T-helper 1 cell treated with Interleukin-12 subunit alpha and Interleukin-12 subunit beta and Interleukin-4 antibody, amounts not matched to agents 30 ng/mL and 1 ng/mL, for 36 hours (primary cell): ENCODE data around the gene ATP5F1D. TPM values are rescaled to one million over a fixed set of nuclear protein-coding genes. Genes with fewer than 3 reads are reported as not detected.

Experiments used
- intact Hi-C: fragments of 100-400 bp; cut with micrococcal nuclease; formaldehyde crosslinking; loops from one replicate; pipeline ENCODE4 v1.15.1; 2024
- total RNA-seq: library from RNA; stranded (reverse); gene quantifications from 2 replicates; pipeline ENCODE4 v1.2.3, GENCODE V29; 2022

ATP5F1D gene
- total RNA-seq, 1 donor from 2014 or later = 161 TPM

DNA sequence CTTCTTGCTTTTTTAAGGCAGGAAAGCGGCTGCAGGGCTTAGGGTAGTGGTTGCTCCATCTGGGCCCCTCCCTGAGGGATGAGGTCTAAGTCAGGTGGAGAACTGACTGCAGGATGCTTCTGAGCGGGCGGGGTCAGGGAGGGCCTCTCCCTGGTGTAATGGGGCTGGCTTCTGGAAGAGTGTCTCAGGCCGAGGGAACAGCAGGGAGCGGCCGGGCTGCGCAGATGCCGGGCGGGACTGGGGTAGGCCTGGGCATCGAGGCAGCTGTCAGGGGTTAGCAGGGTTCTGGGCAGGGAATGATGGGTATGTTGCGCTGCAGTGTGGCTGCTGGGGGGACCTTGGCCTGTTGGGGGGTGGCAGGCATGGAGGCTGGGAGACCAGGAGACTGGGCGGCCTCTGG, 36.5 kb downstream of the ATP5F1D start:
- intact Hi-C loops = loop anchor here (2.0 kb wide), 1 partner anchor 167 kb away; no protein-coding TSS in a partner anchor

DNA sequence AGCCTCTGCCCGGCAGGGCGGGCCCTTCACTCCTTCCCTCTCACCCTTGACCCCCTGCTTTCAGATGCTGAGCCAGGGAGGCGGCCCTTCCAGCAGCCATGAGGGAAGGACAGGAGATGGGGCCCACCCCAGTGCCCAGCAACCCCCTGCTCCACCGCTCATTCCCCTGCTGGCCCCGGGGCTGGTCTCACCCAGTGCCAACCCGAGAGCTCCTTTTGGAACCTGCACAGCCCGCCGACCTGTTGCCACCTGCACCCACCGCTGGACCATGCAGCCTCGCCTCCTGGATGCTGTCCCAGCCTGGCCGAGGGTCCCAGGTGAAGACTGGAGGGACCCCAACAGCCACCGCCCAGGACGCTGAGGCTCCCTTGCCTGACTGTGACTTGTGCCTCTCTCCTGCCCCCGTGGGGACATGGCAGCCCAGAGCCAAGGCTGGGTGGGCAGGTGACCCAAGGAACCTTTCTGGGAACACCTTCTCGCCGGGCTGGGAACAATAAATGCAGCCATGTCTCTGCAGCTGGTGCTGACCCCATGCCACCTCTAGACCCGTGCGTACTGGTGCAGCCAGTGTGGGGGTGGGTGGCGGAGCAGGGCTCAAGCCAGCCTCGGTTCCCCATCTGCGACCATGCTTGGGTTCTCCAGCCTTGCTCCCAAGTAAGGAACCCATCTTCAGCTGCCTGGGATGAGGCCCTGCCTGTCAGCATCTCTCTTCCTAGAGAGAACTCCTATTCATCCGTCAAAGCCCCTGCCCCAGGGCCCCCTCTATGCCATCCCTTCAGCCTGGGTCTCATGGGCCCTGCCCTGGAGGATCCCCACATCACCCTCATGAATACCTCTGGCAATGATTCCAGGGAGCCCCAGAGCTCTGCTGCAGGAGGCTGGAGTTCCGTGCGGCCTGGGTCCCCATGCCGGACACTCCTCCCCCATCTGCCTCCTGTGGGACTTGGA, 37.4 kb downstream of the ATP5F1D start:
- intact Hi-C loops = loop anchor here (1.0 to 2.0 kb wide), 2 partner anchors 93 to 166 kb away; no protein-coding TSS in a partner anchor

DNA sequence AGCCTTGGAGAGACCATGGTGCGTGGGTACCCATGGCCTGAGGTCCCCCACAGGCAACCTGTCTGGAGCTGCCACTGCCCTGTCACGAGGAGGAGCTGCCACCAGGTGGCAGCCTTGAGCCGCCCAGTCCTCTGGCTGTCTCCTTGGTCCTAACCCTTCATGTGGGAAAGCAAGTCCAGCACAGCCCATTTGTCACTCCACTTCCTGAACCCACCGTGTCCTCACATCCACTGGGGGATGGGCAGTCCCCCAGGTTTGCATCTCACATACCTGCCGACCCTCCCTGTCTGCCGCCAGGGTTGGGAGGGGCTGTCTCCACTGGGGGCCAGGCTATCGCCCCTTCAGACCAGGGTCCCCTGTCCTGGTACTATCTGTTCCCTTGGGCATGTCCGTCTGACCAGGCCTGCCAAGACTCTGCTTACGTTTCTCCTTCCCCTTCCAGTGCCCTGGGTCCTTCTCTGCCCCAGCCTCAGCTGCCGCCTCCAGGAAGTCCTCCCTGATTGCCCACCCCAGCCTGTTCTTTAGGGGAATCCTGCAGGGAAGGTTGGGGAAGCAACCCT, 38.3 kb downstream of the ATP5F1D start:
- intact Hi-C loops = loop anchor here (1.0 to 2.0 kb wide), 2 partner anchors 92 to 165 kb away; no protein-coding TSS in a partner anchor

DNA sequence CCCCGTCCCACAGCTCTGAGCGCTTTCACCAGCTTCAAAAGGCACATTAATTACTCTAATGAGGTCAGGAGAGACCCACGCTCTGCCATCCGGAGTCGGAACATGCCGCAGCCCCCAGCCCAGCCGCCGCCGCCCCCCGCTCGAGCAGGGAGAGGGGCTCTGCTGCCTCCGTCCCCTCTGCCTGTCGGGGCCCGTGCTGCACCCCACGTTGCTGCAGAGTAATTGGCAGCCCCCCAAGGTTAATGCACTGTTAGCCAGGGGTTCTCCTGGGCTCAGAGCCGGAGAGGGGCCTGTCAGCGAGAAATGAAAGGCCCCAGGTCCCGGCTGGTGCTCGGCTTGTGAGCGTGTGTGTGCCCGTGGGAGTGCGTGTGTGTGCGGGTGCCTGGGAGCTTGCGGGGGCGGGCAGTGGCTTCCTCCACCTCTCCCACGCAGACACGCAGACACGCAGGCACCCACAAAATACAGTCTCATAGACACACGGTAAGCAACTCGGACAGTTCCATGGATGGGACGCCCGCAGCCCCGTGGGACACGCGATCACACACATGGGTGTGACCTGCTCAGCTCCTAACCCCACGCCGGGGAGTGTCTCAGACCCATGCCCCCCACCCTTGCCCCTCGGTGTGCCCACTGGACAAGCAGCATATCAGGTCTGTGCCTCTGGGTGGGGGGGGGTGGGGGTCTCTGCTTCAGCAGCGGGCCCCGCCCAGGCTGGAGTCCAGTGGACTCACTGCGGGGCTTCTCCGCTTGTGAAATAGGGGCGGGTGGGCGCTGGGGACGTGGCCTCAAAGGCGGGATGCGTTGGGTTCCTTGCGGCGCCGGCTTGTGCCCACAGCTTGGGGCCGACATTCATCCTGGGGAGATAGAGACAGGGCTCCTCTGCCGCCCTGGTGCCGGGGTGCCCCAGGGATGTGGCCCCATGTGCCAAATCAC, 39.4 kb downstream of the ATP5F1D start:
- intact Hi-C loops = no loop called here

DNA sequence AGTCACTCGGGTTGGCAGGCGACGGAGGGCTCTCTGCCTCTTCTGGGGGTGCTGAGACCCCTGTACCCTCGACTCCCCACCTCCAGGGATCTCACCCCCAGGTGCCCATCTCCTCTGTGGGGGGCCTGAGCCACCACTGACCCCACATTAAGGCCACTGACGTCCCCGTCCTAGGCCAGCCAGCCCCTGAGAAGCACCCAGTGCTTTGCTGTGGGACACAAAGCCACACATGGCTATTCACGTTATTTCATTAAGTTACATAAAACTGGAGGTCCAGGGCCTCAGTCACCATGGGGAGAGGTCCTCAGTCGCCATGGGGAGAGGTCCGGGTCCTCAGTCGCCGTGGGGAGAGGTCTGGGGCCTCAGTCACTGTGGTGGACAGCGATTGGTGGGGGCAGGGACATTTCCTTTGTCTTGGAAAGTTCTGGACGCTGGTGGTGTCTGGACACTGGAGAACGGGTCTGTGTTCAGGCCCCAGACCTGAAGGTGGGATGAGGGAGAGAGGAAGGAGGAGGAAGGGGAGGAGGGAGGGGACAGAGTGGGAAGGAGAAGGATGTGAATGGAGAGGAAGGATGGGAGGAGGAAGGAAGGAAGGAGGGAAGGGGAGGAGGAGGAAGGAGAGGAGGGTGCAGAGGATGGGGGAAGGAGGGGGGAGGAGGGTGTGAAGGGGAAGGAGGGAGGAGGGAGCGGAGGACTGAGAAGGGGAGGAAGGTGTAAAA, 40.2 kb downstream of the ATP5F1D start:
- intact Hi-C loops = no loop called here

DNA sequence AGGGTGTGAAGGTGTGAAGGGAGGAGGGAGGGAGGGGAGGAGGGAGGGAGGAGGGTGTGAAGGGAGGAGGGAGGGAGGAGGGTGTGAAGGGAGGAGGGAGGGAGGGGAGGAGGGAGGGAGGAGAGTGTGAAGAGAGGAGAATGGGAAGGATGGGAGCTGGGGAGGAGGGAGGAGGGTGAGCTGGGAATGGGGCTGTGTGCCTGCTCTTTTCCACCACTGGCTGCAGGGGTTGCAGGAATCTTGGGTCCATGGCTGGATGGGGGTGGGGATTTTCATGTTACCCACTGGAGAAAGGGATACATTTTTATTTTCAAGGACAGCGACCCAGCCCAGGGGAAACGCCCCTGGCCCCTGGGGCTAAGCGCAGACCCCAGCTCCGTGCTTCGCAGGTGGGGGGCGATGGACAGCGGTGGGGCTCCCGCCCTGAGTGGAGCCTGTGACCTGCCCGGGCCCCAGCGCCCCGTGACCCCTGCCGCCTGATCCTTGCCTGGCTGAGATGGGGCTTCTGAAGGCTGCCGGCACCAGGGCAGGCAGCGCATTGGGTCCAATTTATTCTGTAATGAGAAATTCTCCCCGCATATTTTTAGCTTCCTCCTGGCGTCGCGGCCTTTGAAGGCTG, 41.1 kb downstream of the ATP5F1D start:
- intact Hi-C loops = no loop called here

DNA sequence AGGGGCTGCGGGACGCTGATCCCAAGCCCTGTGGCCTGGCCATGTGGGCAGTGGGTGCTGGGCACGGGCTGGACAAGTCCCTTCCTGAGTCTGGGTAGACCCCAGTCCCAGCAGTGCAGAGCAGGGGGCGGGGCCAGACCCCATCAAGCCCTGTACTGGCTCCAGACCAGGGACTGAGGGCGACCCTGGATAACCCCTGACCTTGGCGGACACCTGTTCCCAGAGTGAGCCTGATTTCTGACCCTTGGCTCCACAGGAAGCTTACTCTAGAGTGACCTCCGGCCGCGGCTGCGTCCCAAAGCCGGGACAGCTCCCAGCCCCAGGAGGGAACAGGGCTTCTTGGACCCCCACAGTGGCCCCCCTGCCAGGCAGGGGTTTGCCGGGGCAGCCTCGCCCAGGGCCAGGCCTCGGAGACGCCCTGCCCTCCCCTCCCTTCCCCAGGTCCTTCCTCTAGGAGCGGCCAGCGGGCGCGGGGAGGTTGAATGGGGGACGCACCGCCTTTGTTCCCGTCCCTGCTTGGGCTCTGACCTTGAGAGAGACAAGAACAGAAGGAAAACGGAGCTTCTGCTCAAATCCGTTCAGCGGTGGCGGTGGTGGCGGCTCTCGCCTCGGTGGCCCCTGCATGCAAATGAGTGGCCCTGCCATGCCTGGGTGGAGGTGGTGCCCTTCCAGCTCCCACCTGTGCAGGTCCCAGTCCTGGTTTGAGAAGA, 41.8 kb downstream of the ATP5F1D start:
- intact Hi-C loops = no loop called here

DNA sequence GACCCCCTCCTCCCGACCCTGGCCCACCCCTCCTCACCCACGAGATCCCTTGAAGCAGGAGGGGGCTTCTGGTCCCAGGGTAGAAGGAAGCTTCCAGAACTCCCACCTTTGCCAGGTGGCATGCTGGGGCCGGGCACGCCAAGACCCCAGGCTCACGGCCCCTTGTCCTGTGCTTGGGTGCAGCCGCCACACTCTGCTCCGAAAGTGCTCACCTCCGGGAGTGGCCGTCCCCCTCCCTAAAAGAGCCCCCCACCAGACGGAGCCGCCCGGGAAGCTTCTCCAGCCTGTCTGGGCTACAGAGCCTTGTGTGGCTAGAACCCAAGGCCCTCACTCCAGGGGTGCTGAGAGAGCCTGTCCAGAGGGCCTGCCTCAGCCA, 42.4 kb downstream of the ATP5F1D start:
- intact Hi-C loops = no loop called here

DNA sequence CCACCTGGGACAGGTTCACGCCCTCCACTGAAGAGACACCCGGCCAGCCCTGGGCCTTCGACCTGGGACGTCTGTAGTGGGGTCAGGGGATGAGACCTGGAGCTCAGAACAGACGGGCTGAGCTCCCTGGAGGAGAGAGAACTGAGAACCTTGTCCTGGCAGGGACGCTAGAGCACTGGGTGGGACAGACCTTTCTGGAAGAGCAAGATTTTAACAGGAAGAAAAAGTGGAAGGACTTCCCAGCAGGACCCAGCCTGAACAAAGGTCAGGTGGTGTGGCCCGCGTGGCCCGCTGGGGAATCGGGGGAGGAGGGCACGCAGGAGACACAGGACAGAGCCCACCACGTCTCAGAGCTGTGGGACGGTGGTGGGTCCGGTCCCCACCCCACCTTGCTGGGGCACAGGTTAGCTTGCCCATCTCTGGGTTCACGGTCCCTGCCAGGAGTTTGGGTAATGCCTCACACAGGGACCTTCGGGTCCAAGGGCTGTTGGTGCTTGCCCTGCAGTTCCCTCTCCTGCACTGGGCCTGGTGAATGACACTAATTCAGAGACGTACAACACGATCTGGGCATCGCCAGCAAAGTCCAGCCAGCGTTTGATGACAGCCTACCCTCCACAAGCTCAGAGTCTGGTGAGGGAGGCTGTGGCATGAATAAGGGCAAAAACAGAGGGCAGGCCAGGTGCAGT, 42.9 kb downstream of the ATP5F1D start:
- intact Hi-C loops = no loop called here

DNA sequence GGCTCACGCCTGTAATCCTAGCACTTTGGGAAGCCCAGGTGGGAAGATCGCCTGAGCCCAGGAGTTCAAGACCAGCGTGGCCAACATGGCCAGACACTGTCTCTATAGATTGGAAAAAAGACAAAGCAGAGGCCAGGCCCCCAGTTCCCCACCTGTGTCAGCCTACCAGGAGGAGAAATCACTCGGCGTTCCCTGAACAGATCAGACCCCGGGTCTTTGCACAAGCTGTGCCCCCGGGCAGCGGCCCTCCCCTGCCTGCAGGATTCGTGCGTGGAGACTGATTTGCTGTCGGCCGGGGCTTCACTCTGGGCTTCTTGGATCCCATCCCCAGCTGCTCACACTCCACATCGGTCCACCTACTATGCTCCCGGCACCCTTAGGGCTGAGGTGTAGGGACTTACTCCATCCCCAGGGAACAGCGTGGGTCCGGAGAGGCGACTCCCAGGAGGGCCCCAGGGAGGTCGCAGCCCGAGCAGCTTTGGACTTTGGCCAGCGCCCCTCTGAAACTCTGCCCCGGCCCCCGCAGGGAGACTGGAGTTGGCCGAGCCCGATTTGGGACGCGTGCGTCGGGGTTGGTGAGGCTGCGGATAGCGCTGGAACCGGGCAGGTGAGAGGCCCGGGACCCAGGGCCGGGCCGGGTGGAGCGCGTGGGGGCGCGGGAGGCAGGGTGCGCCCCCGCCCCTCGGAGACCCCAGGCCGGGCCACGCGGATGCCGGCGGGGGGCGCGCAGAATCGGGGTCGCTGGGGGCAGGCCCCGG, 43.6 kb downstream of the ATP5F1D start:
- intact Hi-C loops = no loop called here

DNA sequence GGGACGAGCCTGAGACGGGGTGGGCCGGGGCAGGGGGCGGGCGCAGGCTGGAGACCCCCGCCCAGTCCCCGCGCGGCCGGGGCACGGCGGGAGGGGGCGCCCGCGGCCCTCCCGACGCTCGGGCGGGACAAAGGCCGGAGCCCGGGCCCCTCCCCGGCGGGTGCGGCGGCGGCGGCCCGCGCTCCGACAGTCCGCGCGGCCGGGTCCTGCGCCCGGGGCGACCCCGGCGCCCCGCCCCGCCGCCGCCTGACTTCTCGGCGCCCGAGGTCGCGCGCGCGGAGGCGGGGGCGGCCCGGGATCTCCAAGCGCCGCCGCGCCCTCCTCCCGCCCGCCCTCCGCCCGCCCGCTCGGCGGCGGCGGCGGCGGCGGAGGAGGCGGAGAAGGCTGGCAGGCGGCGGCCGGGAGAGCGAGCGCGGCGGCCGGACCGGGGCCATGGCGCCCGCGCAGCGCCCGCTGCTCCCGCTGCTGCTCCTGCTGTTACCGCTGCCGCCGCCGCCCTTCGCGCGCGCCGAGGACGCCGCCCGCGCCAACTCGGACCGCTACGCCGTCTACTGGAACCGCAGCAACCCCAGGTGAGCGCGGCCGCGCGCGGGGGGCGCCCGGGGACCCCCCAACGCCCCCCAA, 44.3 kb downstream of the ATP5F1D start, which contains the start of gene EFNA2:
Gene EFNA2, plus strand, starts transcription at position 137 of the 624 bp plus-strand sequence. Its CDS starts 296 bp downstream, at position 433.
- intact Hi-C loops = no loop called here

DNA sequence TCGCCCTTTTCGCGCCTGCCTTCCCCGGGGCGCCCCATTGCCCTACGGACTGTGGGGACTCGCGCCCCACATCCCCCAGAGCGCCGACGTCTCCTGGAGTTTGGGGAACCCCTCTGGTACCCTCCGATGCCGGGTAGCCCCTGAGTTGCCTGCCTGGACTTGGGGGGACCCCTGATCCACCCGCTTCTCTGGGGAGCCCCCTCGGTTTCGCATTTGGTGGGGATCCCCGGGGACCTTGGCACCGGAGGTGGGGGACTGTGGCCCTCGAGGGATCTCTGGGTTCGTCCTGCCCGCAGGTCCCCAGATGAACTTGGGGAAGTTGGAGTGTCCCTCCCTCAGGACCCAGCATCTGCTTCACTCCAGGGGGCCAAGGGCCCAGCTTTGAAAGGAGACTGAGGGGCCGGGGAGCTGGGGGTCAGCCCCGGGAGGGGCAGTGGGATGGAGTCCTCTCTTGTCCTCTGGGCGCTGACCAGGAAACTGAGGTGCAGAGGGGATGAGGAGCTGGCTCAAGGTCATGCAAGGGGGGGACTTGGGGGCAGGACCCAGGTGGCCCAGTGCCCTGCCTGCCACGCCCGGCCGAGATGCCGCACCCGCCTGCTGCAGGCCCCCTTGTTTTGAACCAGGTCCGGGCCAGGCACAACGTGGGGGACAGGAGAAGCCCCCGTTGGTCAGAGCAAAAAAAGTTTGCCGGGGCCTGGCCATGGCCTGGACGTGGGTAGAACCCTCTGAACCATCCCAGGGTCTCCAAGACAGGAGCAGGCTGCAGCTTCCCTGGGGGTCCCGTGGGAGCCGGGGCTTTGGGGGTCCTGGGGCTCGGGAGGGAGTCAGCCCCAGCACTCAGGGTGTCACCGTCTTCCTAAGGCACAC, 45.2 kb downstream of the ATP5F1D start:
- intact Hi-C loops = no loop called here

DNA sequence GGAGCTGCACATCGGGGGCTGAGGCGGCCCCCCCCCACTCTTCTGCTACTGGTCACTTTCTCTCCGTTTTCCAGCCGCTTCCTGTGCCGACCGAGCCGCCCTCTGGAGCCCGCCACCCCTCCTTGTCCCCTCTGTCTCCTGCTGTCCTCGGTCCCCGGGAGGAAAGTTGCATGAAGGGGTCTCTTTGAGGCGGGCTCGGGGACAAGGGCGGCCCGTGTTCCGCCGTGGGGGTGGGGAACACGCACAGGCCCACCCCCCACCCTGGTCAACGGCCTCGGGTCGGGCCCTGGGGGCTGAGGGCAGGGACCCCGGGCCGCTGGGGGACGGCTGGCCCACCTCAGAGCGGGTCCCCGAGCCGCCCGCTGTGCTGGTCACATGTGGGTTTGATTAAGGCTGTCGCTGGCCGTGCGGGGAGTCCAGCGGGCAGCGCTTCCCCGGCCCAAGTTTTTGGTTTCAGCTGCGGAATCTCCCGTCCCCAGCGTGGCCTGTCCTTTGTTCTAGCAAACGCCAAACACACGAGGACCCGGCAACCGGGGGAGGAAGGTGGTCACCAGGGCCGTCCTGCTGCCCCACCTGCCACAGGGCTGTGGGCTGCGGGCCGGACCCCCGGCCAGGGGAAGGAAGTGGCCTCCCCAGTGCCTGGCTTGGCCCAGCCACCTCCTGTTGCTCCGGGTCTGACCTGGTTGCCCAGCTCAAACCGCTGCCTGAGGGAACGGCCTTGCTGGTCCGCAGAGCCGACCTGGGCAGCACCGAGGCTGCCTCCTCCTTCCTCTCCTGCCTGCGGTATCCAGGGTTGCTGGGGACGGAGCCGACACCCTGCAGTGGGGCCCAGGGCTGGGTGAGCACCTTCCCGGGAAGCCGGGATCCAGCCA, 46.0 kb downstream of the ATP5F1D start:
- intact Hi-C loops = no loop called here

DNA sequence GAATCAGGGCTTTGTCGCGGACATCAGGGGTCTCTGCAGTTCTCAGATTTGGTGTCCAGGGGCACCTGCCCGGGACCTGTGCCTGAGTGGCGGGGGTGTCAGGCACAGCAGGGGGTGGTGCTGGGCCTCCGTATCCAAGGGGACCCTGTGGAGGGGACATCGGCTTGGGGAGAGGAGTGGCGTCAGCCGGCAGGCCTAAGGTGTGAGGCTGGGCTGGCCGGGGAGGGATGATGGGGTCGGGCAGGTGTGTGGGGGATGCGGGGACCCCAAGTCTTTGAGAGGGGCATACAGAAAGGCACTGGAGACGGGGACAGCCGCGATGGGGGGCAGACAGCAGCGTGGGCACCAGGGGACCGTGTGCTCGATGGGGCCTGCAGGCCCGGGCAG, 46.7 kb downstream of the ATP5F1D start:
- intact Hi-C loops = no loop called here

DNA sequence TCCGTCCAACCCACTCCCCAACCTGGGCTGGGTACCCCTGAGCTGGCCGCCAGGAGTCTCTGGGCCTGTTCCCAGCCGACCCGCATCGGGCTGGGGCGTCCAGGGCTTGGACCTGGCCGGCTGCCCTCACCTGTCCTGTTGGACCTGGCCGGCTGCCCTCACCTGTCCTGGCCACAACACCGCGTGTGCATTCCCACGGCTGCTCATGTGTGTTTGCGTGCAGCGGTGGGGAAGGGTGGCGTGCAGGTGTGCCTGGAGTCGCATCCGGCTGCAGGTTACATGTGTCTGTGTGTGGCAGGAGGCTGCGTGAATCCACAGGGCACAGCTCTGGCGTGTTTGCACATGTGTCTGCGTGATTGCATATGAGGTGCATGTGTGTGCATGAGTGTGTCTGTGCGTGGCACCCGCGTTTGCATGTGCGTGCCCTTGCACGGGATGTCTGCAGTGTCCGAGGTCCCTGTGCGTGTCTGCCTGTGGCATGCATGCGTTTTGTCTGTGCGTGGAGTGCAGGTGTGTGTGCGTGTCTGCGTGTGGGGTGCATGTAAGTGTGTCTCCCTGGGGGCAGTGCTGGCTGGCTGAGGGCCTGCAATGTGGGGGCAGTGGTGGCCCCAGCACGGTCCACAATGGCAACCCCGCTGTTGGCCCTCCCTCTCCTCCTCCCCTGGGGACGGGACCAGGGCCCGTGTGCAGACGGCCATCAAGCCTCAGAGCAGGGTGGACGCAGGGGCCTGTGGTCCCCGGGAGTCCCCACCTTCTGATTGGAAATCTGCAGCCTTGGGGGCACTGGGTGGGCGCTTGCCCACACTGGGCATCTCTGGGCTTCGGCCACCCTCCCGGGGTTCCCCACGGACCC, 47.5 kb downstream of the ATP5F1D start:
- intact Hi-C loops = no loop called here
